Activated CD8-positive, alpha-beta T cell treated with anti-CD3 and anti-CD28 coated beads, Interleukin-2, amount 10 ng/mL, durations not matched to agents 7 days and 5 days (primary cell): ENCODE results near the gene GARRE1. TPM values are rescaled to one million over a fixed set of nuclear protein-coding genes. Genes with fewer than 3 reads are reported as not detected.
"Not testable (repeated sequence)": the region's sequence is repeated elsewhere in the genome, so short reads cannot be mapped to it uniquely, and the experiment has no call there.

Source experiments
- ATAC-seq: fragments of 150-1000 bp; cut with Tn5 transposase; one replicate; pipeline ENCODE4 v1.10.0; 2021; ENCODE audit warnings: moderate library complexity
- CTCF ChIA-PET: fragments of 350-600 bp; sonication (Branson Sonifier 250); formaldehyde crosslinking; loops from one replicate; lab custom pipeline; 2021; ENCODE audit warnings: antibody characterized with exemption; lab: Charles Lee
- POLR2A ChIA-PET: fragments of 350-600 bp; sonication (Branson Sonifier 250); formaldehyde crosslinking; loops from one replicate; lab custom pipeline; 2021; ENCODE audit warnings: antibody characterized with exemption; lab: Charles Lee
- DNase-seq: peaks from one replicate; pipeline ENCODE4 v3.0.0-alpha.2; 2020
- H3K27ac Mint-ChIP-seq: one replicate; pipeline ENCODE4 v1.8.0; 2021; ENCODE audit warnings: mild to moderate bottlenecking, mixed read lengths
- H3K27me3 Mint-ChIP-seq: one replicate; pipeline ENCODE4 v1.8.0; 2021; ENCODE audit warnings: low read depth, mixed read lengths
- H3K36me3 Mint-ChIP-seq: one replicate; pipeline ENCODE4 v1.8.0; 2021; ENCODE audit warnings: low read depth, mixed read lengths
- H3K4me1 Mint-ChIP-seq: one replicate; pipeline ENCODE4 v1.8.0; 2021; ENCODE audit warnings: low read depth, mixed read lengths
- H3K4me3 Mint-ChIP-seq: one replicate; pipeline ENCODE4 v1.8.0; 2021; ENCODE audit warnings: mild to moderate bottlenecking, mixed read lengths
- H3K9me3 Mint-ChIP-seq: one replicate; pipeline ENCODE4 v1.8.0; 2022; ENCODE audit warnings: mixed read lengths; ENCODE audit not compliant: insufficient read depth
- total RNA-seq, 2 experiments: library from RNA; stranded (reverse); gene quantifications; one replicate each; pipeline ENCODE4 v1.2.3, GENCODE V29; 2021

GARRE1 gene
- total RNA-seq, 2 experiments from 2014 or later, result 6.3 to 8.3 TPM

DNA sequence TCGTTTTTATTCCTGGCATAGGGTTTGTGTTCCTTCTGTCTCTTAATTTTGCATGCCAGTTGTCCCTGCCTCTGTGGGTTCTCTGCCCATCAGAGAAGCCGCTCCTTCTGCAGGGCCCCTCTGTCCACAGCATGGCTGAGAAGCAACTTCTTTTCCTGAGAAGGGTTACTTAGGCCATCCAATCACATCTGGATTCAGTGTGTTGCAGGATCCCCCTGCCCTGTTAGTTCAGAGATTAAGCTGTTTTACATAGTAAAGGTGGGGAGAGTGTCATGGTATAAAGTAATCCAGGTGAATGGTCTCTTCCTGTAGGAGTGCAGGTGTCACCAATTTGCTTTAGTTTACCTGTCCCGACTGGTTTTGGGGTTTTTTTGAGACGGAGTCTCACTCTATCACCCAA, 22.9 kb upstream of the GARRE1 start:
- Mint-ChIP-seq H3K4me3 (no peak overlapping the region), H3K27ac (no peak overlapping the region), H3K4me1 (peaks cover 30% of the 10 kb centered on the region), H3K9me3 (no peaks in the 10 kb centered on the region), H3K27me3 (no peaks in the 10 kb centered on the region), H3K36me3 (peaks cover 47% of the 10 kb centered on the region)
- POLR2A ChIA-PET, result no interaction called here
- ATAC-seq (no peak), DNase-seq (no peak)
- CTCF ChIA-PET, result interaction anchor here (1.0 to 2.0 kb wide), 2 partner anchors 12 to 111 kb away, joined by 3 to 9 read pairs; no protein-coding TSS in a partner anchor

DNA sequence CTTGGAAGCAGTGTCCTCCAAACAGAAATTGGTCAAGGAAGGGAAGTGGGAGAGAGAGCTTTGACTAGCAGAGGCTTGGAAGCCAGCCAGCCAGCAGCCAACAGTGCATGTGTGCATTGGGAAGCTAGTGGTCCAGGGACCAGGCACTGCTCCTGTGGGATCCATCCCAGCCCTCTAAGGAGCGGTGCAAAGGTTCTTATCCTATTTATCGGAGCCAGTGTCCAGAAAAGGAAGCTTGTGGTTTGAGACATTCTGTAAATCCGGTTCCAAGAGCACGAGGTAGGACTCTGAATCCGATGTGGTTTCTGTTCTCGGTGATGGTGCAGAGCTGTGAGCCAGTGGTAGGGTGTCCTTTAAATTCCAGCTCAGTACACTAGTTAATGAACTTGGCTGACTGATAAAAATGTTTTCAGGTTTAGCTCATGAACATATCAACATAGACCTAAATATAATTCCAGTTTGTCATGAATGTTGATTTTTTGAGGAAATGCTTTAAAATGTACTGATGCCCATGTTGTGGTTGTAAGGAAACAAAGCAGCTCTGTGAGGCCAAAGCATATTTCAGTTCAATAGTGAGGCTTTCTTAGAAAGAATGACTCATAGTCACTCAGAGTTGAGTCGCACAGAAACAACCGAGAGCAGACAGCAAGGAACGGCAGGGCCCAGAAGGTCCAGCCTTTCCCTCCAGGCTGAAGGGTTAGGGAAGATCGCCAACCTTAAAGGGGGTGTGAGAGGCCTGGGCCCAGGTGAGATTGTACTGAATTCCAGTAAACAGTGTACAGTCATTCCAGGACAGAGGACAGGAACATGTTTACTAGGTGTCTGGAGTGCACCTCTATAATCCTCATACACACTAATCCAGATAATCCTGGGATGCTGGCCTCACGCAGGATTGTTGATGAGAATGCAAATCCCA, 21.5 kb upstream of the GARRE1 start:
- H3K4me1 Mint-ChIP-seq, result peaks cover 23% of the 10 kb centered on the region
- peak overlapping the region; percentile 78 for H3K27ac Mint-ChIP-seq
- peaks cover 35% of the 10 kb centered on the region for H3K36me3 Mint-ChIP-seq
- CTCF ChIA-PET, result interaction anchor here (0.6 to 2.0 kb wide), 5 partner anchors 11 to 113 kb away, joined by 3 to 9 read pairs (median 4); no protein-coding TSS in a partner anchor
- no peaks in the 10 kb centered on the region for H3K27me3 Mint-ChIP-seq
- POLR2A ChIA-PET, result interaction anchor here (0.6 to 1.1 kb wide), 2 partner anchors 15 to 68 kb away, joined by 3 to 4 read pairs; no protein-coding TSS in a partner anchor
- no peaks in the 10 kb centered on the region for H3K9me3 Mint-ChIP-seq
- ATAC-seq (peak; percentile 77), DNase-seq (peak; percentile 38)
- H3K4me3 Mint-ChIP-seq, result no peak overlapping the region

DNA sequence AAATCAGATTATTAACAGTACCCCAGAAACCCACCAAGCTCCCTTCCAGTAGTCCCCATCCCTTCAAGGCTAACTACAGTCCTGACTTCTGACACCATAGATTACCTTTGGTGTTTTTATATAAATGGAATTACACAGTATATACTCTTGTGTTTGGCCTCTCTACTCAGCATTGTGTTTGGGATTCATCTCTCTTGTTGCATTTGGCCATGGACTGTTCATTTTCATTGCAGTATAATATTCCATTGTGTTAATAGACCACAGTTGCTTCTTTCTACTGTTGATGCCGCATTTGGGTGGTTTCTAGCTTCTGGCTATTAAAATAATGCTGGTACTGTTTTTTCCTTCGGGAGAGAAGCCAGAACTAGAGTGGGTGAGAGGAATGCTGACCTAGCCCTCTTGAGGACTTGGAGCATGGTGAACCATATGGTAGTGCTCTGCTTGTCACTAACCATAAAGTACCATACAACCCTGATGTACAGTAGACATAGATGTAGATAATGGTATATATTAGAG, 18.9 kb upstream of the GARRE1 start:
- ChIA-PET POLR2A (no interaction called here), CTCF (interaction anchor here (1.4 kb wide), 1 partner anchor 15 kb away, joined by 3 read pairs; no protein-coding TSS in a partner anchor)
- Mint-ChIP-seq H3K27me3 (no peaks in the 10 kb centered on the region), H3K4me3 (no peak overlapping the region), H3K4me1 (peaks cover 23% of the 10 kb centered on the region), H3K9me3 (no peaks in the 10 kb centered on the region), H3K36me3 (peaks cover 16% of the 10 kb centered on the region), H3K27ac (no peak overlapping the region)
- DNase-seq, result no peak
- ATAC-seq, result no peak

DNA sequence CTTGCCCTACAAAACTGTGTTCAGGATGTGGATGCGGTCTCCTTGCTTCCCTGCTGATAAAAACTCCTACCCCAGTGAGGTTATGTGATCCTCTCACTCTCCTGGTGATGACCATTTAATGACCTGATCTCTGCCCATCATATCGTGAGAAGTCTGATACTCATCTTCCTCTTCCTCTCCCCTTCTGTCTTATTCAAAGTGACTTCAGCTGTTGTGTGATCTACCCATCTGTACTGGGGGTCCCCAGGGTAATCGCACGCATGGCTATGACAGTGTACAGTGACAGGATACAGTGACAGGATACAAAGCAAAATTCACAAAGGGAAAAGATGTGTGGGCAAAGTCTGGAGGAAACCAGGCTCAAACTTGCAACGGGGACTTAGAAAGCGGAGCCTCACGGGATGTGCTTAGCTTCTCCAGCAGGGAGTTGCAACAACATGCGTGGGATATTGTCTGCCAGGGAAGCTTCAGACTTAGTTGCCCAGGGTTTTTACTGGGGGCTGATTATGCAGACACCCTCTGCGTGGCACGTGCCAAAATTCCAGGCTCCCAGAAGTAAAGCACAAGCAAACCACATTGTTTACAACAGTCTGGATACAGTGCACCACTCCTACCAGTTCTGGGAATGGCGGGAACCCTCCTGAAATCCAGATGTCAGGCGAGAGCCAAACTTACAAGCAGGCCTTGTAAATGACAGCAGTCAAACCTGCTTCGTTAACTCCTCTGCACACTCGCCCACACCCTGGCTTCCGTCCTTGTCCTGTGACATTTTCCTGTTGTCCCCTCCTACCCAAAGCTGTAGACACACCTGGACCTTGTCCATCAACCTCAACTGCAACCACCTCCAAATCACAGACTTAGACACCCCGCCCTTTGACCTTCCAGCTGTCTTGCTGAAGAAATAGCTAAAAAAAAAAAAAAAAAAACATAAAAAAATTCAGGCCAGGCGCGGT, 18.0 kb upstream of the GARRE1 start:
- Mint-ChIP-seq H3K4me3 (no peak overlapping the region), H3K4me1 (peaks cover 21% of the 10 kb centered on the region), H3K36me3 (peaks cover 9% of the 10 kb centered on the region), H3K27me3 (no peaks in the 10 kb centered on the region), H3K9me3 (no peaks in the 10 kb centered on the region), H3K27ac (no peak overlapping the region)
- no peak for ATAC-seq
- DNase-seq, result no peak
- CTCF ChIA-PET, result interaction anchor here (1.4 kb wide), 1 partner anchor 16 kb away, joined by 3 read pairs; no protein-coding TSS in a partner anchor
- POLR2A ChIA-PET, result no interaction called here

DNA sequence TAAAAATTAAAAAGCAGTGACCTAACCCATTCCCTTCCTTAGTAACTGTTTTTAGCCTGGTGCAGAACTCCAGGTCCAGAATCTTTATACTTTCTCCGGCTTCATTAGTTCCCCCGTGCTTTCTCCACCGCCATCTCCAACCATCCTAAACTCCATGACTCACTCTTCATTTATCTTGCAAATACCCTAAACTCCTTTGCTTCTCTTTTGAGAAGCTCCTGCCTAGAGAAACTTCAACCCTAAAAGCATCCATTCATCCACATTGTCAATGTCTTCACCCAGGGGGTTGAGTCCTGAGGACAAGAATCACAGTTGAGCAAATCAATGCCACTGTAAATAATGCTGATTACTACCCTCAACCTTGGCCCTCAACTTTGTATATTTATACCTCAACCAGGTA, 17.1 kb upstream of the GARRE1 start:
- peaks cover 5% of the 10 kb centered on the region for H3K36me3 Mint-ChIP-seq
- ChIA-PET POLR2A (interaction anchor here (0.6 kb wide), 1 partner anchor 40 kb away, joined by 3 read pairs; no protein-coding TSS in a partner anchor), CTCF (interaction anchor here (0.6 kb wide), 1 partner anchor 26 kb away, joined by 3 read pairs; no protein-coding TSS in a partner anchor)
- H3K4me1 Mint-ChIP-seq, result peaks cover 16% of the 10 kb centered on the region
- no peaks in the 10 kb centered on the region for H3K9me3 Mint-ChIP-seq
- no peak overlapping the region for H3K4me3 Mint-ChIP-seq
- DNase-seq (no peak), ATAC-seq (no peak)
- no peak overlapping the region for H3K27ac Mint-ChIP-seq
- H3K27me3 Mint-ChIP-seq, result no peaks in the 10 kb centered on the region

DNA sequence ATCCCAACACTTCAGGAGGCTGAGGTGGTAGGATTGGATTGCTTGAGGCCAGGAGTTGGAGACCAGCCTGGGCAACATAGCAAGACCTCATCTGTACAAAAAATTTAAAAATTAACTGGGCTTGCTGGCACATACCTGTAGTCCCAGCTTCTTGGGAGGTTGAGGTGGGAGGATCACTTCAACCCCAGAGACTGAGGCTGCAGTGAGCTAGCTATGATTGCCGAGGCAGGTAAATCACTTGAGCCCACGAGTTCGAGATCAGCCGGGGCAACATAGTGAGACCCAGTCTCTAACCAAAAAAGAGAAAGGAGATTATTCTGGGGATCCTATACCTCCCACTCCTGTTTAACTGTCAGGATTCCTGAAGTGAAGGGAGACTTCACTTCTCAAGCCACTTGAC, 16.4 kb upstream of the GARRE1 start:
- Mint-ChIP-seq H3K36me3 (peaks cover 5% of the 10 kb centered on the region), H3K27ac (no peak overlapping the region), H3K4me1 (peaks cover 10% of the 10 kb centered on the region), H3K27me3 (no peaks in the 10 kb centered on the region), H3K4me3 (no peak overlapping the region), H3K9me3 (no peaks in the 10 kb centered on the region)
- ChIA-PET CTCF (no interaction called here), POLR2A (interaction anchor here (0.6 kb wide), 1 partner anchor 40 kb away, joined by 3 read pairs; no protein-coding TSS in a partner anchor)
- ATAC-seq (no peak), DNase-seq (no peak)

DNA sequence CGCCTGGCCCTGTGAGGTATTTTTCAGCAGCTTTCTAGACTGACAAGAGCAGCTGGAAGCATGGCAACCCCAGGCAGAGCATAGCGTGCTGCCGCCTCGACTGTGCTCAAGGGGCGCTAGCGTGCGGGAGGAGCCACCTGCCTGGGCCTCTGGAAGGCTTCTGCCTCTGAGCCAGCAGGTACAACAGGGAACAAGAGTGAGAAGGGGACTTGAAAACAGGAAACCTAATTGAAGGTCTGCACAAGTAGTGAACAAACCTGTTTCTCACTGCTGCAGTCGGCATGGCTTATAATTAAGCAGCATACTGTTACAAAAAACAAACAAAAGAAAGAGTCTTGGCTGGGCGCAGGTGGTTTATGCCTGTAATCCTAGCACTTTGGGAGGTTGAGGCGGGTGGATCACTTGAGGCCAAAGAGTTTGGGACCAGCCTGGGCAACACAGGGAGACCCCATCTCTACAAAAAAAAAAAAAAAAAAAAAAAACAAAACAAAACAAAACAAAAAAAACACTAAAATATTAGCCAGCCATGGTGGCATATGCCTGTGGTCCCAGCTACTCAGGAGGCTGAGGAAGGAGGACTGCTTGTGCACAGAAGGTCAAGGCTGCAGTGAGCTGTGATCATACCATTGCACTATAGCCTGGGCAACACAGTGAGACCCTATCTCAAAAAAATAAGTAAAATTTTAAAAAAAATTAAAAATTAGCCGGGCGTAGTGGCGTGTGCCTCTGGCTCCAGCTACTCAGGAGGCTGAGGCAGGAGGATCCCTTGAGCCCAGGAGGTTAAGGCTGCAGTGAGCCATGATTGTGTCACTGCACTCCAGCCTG, 12.6 kb upstream of the GARRE1 start:
- no peaks in the 10 kb centered on the region for H3K9me3 Mint-ChIP-seq
- peak; percentile 31 for DNase-seq
- H3K4me3 Mint-ChIP-seq, result no peak overlapping the region
- ChIA-PET CTCF (no interaction called here), POLR2A (no interaction called here)
- ATAC-seq, result peak; percentile 42
- no peaks in the 10 kb centered on the region for H3K27me3 Mint-ChIP-seq
- no peaks in the 10 kb centered on the region for H3K36me3 Mint-ChIP-seq
- no peak overlapping the region for H3K27ac Mint-ChIP-seq
- H3K4me1 Mint-ChIP-seq, result no peaks in the 10 kb centered on the region

DNA sequence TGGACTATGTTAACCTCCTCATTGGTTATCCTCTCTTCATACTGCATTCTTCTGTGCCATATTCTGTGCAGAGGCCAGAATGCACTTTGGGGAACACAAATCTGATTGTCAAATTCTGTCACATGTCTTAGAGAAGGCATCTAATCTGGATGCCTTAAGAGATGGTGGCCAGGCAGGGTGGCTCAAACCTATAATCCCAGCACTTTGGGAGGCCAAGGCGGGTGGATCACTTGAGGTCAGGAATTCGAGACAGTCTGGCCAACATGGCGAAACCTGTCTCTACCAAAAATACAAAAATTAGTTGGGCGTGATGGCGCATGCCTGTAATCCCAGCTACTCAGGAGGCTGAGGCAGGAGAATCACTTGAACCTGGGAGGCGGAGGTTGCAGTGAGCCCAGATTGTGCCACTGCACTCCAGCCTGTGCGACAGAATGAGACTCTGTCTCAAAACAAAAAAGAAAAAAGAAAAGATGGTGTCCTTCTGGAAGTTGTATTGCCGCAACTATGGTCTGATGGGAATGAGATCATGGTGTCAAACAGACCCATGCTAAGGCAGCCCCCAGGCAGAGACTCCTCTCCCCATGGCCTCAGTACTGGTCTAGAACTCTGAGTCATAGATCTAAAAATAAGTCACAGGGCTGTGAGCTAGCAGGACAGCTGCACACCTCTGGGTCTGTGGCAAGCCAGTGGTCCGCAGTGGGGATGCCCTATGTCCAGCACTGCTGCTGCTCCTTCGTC, 11.0 kb upstream of the GARRE1 start:
- ATAC-seq, H3K9me3 Mint-ChIP-seq, DNase-seq, H3K27me3 Mint-ChIP-seq, H3K27ac Mint-ChIP-seq, H3K36me3 Mint-ChIP-seq, CTCF ChIA-PET, POLR2A ChIA-PET, H3K4me1 Mint-ChIP-seq, H3K4me3 Mint-ChIP-seq: not testable (repeated sequence)

DNA sequence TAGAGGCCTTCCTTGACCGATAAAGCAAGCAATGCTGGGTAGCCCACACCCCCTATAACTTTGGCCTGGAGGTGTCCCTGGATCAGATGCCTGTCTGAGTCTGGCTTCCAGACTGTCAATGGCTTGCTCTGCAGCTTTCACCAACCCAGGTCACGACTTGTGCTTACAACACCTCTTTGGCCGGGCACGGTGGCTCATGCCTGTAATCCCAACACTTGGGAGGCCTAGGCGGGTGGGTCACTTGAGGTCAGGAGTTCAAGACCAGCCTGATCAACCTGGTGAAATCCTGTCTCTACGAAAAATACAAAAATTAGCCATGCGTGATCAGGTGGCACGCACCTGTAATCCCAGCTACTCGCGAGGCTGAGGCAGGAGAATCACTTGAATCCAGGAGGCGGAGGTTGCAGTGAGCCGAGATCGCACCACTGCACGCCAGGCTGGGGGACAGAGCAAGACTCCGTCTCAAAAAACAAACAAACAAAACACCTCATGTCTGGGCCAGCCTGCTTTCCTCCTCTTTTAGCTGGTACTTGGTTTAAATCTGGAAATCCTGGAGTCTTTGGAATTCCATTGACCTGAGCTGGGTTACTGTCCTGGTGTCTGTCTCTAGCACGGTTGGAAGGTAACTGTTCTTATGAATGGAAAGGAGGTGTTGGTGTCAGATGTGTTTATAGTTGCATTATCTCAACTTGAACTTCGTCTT, 10.3 kb upstream of the GARRE1 start:
- ChIA-PET CTCF (interaction anchor here (0.7 kb wide), 1 partner anchor 102 kb away, joined by 4 read pairs; no protein-coding TSS in a partner anchor), POLR2A (no interaction called here)
- H3K36me3 Mint-ChIP-seq, result no peaks in the 10 kb centered on the region
- no peaks in the 10 kb centered on the region for H3K27me3 Mint-ChIP-seq
- no peak overlapping the region for H3K4me3 Mint-ChIP-seq
- no peak overlapping the region for H3K27ac Mint-ChIP-seq
- no peaks in the 10 kb centered on the region for H3K9me3 Mint-ChIP-seq
- H3K4me1 Mint-ChIP-seq, result no peaks in the 10 kb centered on the region
- no peak for DNase-seq
- no peak for ATAC-seq
